ENCODE results near the gene NEU2.
"Not testable (repeated sequence)": the region's sequence is repeated elsewhere in the genome, so short reads cannot be mapped to it uniquely, and the experiment has no call there.

NEU2 gene

DNA sequence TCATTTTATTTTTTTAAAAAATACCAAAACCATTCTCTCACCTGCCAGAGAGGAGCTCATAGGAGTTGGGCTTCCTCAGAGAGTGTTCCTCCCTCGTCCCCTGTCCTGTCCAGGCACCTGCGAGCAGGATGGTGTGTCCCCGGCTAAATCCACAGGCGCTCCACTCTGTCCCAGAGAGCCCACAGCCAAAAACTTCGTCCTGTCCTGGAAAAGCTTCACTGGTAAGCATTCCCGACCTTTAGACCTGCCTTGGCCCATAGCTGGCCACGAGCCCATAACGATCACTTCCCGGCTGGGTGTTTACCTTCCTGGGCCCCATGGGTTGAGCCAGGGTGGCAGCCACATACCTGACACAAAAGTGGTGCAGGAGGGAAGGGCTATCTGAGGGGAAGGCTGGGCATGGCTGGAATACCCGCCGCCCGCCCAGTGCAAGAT, 19.4 kb upstream of the NEU2 start, which contains the start of gene NGEF:
NGEF (minus strand) TSS at position 230 of the 435 bp plus-strand sequence. CDS start 38,366 bp downstream, outside the sequence.
- Histone ChIP-seq H3K9me3 (ENCODE audit: control insufficient read depth, low read length) (no peaks in the 10 kb centered on the region), H3K4me2 (ENCODE audit: low read length) (no peak within 1 kb of the TSS), H3K27ac (no peak within 1 kb of the TSS), H3K27me3 (ENCODE audit: control insufficient read depth, insufficient read depth, low read length) (no peaks in the 10 kb centered on the region), H3K4me3 (ENCODE audit: low read depth, low read length) (no peak within 1 kb of the TSS), H2AFZ (no peak within 1 kb of the TSS), H3K36me3 (ENCODE audit: control insufficient read depth, insufficient read depth, low read length) (no peaks in the 10 kb centered on the region), H3K9ac (no peak within 1 kb of the TSS), H3K79me2 (no peaks in the 10 kb centered on the region), H3K4me1 (no peaks in the 10 kb centered on the region)
- TF ChIP-seq, protein P1, sequence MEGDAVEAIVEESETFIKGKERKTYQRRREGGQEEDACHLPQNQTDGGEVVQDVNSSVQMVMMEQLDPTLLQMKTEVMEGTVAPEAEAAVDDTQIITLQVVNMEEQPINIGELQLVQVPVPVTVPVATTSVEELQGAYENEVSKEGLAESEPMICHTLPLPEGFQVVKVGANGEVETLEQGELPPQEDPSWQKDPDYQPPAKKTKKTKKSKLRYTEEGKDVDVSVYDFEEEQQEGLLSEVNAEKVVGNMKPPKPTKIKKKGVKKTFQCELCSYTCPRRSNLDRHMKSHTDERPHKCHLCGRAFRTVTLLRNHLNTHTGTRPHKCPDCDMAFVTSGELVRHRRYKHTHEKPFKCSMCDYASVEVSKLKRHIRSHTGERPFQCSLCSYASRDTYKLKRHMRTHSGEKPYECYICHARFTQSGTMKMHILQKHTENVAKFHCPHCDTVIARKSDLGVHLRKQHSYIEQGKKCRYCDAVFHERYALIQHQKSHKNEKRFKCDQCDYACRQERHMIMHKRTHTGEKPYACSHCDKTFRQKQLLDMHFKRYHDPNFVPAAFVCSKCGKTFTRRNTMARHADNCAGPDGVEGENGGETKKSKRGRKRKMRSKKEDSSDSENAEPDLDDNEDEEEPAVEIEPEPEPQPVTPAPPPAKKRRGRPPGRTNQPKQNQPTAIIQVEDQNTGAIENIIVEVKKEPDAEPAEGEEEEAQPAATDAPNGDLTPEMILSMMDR (IDR thresholded peaks at IDR 0.05) = no peak

DNA sequence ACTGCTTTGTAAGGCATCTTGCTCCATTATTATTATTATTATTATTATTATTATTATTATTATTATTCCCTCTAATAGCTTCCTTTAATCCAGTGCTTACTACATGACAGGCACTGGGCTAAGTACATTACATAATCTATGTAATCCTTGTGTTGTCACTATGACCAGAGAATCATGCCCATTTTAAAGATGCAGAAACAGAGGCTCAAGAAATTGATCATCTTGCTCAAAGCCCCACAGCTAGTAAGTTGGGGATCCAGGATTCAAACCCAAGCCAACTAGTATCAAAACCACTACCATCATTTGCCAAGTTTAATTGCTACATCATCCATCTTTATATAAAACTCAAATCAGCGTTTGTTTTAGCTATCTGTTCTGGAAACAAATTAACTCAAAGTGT, 18.8 kb upstream of the NEU2 start:
- H3K36me3 ChIP-seq (ENCODE audit: control insufficient read depth, insufficient read depth, low read length) = no peaks in the 10 kb centered on the region
- no peak overlapping the region for H3K27ac ChIP-seq
- no peaks in the 10 kb centered on the region for H3K9me3 ChIP-seq (ENCODE audit: control insufficient read depth, low read length)
- no peaks in the 10 kb centered on the region for H3K27me3 ChIP-seq (ENCODE audit: control insufficient read depth, insufficient read depth, low read length)
- H2AFZ ChIP-seq = no peak overlapping the region
- TF ChIP-seq, protein P1 (IDR thresholded peaks at IDR 0.05) = no peak
- H3K4me3 ChIP-seq (ENCODE audit: low read depth, low read length) = no peak overlapping the region
- no peak overlapping the region for H3K9ac ChIP-seq
- H3K4me2 ChIP-seq (ENCODE audit: low read length) = no peak overlapping the region
- H3K79me2 ChIP-seq = no peaks in the 10 kb centered on the region
- no peaks in the 10 kb centered on the region for H3K4me1 ChIP-seq

DNA sequence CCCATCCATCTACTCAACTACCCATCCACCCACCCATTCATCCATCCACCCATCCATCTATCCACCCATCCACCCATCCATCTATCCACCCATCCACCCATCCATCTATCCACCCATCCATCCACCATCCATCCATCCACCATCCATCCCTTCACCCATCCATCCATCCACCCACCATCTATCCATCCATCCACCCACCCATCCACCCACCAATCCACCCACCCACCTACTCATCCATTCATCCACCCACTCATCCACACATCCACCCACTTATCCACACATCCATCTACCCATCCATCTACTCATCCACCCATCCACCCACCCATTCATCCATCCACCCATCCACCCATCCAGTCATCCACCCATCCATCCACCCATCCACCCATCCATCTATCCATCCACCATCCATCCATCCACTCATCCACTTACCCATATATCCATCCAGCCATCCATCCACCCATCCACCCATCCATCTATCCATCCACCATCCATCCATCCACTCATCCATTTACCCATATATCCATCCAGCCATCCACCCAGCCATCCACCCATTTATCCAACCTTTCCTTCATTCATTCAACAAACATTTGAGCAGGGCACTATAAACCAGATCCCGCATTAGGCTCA, 17.3 kb upstream of the NEU2 start:
- Histone ChIP-seq H3K79me2 (no peaks in the 10 kb centered on the region), H3K4me3 (ENCODE audit: low read depth, low read length) (no peak overlapping the region), H3K4me2 (ENCODE audit: low read length) (no peak overlapping the region), H3K9ac (no peak overlapping the region), H3K9me3 (ENCODE audit: control insufficient read depth, low read length) (no peaks in the 10 kb centered on the region), H3K4me1 (no peaks in the 10 kb centered on the region), H3K36me3 (ENCODE audit: control insufficient read depth, insufficient read depth, low read length) (no peaks in the 10 kb centered on the region), H3K27ac (no peak overlapping the region), H3K27me3 (ENCODE audit: control insufficient read depth, insufficient read depth, low read length) (no peaks in the 10 kb centered on the region), H2AFZ (no peak overlapping the region)
- TF ChIP-seq, protein P1 (IDR thresholded peaks at IDR 0.05) = no peak

DNA sequence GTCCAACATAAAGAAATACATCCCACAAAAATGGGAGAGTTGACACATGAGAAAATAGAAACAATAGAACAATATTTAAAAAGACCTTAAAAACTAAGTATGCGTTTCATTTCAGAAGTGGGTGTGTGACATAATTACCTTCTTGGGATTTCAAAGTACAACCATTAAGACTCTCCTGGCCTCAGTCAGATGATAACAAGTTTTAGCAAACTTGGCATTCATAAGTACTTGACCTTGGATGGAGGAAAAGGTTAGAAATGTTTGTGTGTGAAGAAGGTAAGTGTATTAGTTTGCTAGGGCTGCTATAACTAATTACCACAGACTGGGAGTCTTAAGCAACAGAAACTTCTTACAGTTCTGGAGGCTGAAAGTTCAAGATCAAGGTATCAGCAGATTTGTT, 14.5 kb upstream of the NEU2 start:
- Histone ChIP-seq H3K79me2 (no peaks in the 10 kb centered on the region), H3K9me3 (ENCODE audit: control insufficient read depth, low read length) (no peaks in the 10 kb centered on the region), H2AFZ (no peak overlapping the region), H3K4me3 (ENCODE audit: low read depth, low read length) (no peak overlapping the region), H3K27me3 (ENCODE audit: control insufficient read depth, insufficient read depth, low read length) (no peaks in the 10 kb centered on the region), H3K27ac (no peak overlapping the region), H3K4me2 (ENCODE audit: low read length) (no peak overlapping the region), H3K9ac (no peak overlapping the region), H3K4me1 (no peaks in the 10 kb centered on the region), H3K36me3 (ENCODE audit: control insufficient read depth, insufficient read depth, low read length) (no peaks in the 10 kb centered on the region)
- TF ChIP-seq, protein P1 (IDR thresholded peaks at IDR 0.05) = no peak

DNA sequence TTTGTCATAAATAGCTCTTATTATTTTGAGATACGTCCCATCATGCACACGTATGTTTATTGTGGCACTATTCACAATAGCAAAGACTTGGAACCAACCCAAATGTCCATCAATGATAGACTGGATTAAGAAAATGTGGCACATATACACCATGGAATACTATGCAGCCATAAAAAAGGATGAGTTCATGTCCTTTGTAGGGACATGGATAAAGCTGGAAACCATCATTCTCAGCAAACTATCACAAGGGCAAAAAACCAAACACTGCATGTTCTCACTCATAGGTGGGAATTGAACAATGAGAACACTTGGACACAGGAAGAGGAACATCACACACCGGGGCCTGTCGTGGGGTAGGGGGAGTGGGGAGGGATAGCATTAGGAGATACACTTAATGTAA, 12.9 kb upstream of the NEU2 start:
- not testable (repeated sequence) for H2AFZ ChIP-seq; H3K27ac ChIP-seq; H3K4me3 ChIP-seq (ENCODE audit: low read depth, low read length)

More for the DNA sequence above, 12.9 kb upstream of the NEU2 start:
- H3K9me3 ChIP-seq (ENCODE audit: control insufficient read depth, low read length); H3K4me1 ChIP-seq; H3K79me2 ChIP-seq; H3K9ac ChIP-seq; H3K36me3 ChIP-seq (ENCODE audit: control insufficient read depth, insufficient read depth, low read length); H3K4me2 ChIP-seq (ENCODE audit: low read length); H3K27me3 ChIP-seq (ENCODE audit: control insufficient read depth, insufficient read depth, low read length): not testable (repeated sequence)

Data from parathyroid adenoma (tissue), 2 donors.